Common myeloid progenitor, CD34-positive (primary cell): ENCODE results near the gene MTCH1.

Source experiments
- CTCF ChIA-PET: fragments of 350-600 bp; sonication (Branson Sonifier 250); formaldehyde crosslinking; loops from one replicate; lab custom pipeline; 2021; ENCODE audit warnings: antibody characterized with exemption; lab: Charles Lee
- POLR2A ChIA-PET: fragments of 350-600 bp; sonication (Branson Sonifier 250); formaldehyde crosslinking; loops from one replicate; lab custom pipeline; 2021; ENCODE audit warnings: antibody characterized with exemption; lab: Charles Lee
- DNase-seq, 3 donors: peaks; one replicate each; pipeline versions ENCODE4 v3.0.0 to v3.0.0-alpha.2; 2013
- H3K27ac ChIP-seq, 2 experiments: 1 replicate in 1 of 2; 2 replicates in 1 of 2; pipeline ENCODE4 v1.7.0; 2013; ENCODE audit warnings: inconsistent platforms in 2 of 2, low read length in 2 of 2, mild to moderate bottlenecking in 2 of 2, low read depth in 1 of 2, moderate library complexity in 1 of 2; ENCODE audit not compliant: severe bottlenecking in 2 of 2, insufficient read depth in 1 of 2, poor library complexity in 1 of 2
- H3K27me3 ChIP-seq, 5 experiments: replicated peaks in 2 of 5; 1 replicate in 3 of 5; 2 replicates in 2 of 5; pipeline versions ENCODE4 v1.6.1 to v1.7.0; 2013; ENCODE audit warnings: low read length in 4 of 5, mild to moderate bottlenecking in 2 of 5, moderate library complexity in 2 of 5, inconsistent platforms in 1 of 5; ENCODE audit not compliant: insufficient read depth in 5 of 5, control insufficient read depth in 4 of 5
- H3K36me3 ChIP-seq, 4 experiments: 1 replicate in 2 of 4; 2 replicates in 2 of 4; pipeline versions ENCODE4 v1.6.1 to v1.7.0; 2013; ENCODE audit warnings: low read length in 3 of 4, control low read depth in 1 of 4, mild to moderate bottlenecking in 1 of 4; ENCODE audit not compliant: control insufficient read depth in 4 of 4, insufficient read depth in 4 of 4
- H3K4me1 ChIP-seq, 4 experiments: 1 replicate in 3 of 4; 2 replicates in 1 of 4; pipeline versions ENCODE4 v1.6.1 to v1.7.1; 2013; ENCODE audit warnings: low read length in 3 of 4, mild to moderate bottlenecking in 3 of 4, control low read depth in 1 of 4, inconsistent platforms in 1 of 4, moderate library complexity in 1 of 4; ENCODE audit not compliant: control insufficient read depth in 4 of 4, insufficient read depth in 4 of 4; ENCODE audit errors: control extremely low read depth in 1 of 4
- H3K4me3 ChIP-seq, 7 experiments: 1 replicate in 4 of 7; 2 replicates in 3 of 7; pipeline versions ENCODE4 v1.5.1 to v1.7.0; 2013; ENCODE audit warnings: mild to moderate bottlenecking in 7 of 7, low read length in 6 of 7, moderate library complexity in 6 of 7, inconsistent platforms in 2 of 7, low read depth in 2 of 7, control low read depth in 1 of 7; ENCODE audit not compliant: insufficient read depth in 4 of 7, control insufficient read depth in 1 of 7; ENCODE audit errors: extremely low read depth in 1 of 7
- H3K9me3 ChIP-seq, 5 experiments: 1 replicate in 4 of 5; 2 replicates in 1 of 5; pipeline versions ENCODE4 v1.6.1 to v1.7.1; 2013; ENCODE audit warnings: low read length in 4 of 5, mild to moderate bottlenecking in 2 of 5, inconsistent platforms in 1 of 5, low read depth in 1 of 5, moderate library complexity in 1 of 5; ENCODE audit not compliant: control insufficient read depth in 4 of 5, insufficient read depth in 2 of 5; ENCODE audit errors: control extremely low read depth in 1 of 5
- WGBS: methylation state at CpG from one replicate; pipeline ENCODE4 v1.1.5; 2013; ENCODE audit not compliant: insufficient coverage; 5-methylcytosine and 5-hydroxymethylcytosine counted together

MTCH1 gene

GRCh38 chr6:36970892-36971842, 14.8 kb downstream of the MTCH1 start:
- no peaks in the 10 kb centered on the region for H3K4me1 ChIP-seq
- H3K9me3 ChIP-seq = no peaks in the 10 kb centered on the region
- CTCF ChIA-PET = interaction anchor here (1.4 to 4.8 kb wide), 2 partner anchors 9 to 86 kb away, joined by 3 to 21 read pairs; no protein-coding TSS in a partner anchor
- H3K36me3 ChIP-seq = peaks cover 23 to 96% (median 75%) of the 10 kb centered on the region in 4 experiments
- 96% methylated on average over 13 of the region's 17 CpGs for WGBS
- no peak overlapping the region for H3K27ac ChIP-seq
- no peaks in the 10 kb centered on the region for H3K27me3 ChIP-seq
- DNase-seq = no peak
- H3K4me3 ChIP-seq = no peak overlapping the region
- POLR2A ChIA-PET = interaction anchor here (0.6 kb wide), 1 partner anchor 323 kb away, joined by 4 read pairs; no protein-coding TSS in a partner anchor

GRCh38 chr6:36969988-36970891, 15.8 kb downstream of the MTCH1 start:
- H3K27me3 ChIP-seq = no peaks in the 10 kb centered on the region
- WGBS = 94% methylated on average over 14 of the region's 17 CpGs
- H3K4me3 ChIP-seq = no peak overlapping the region
- H3K36me3 ChIP-seq = peaks cover 21 to 87% (median 68%) of the 10 kb centered on the region in 4 experiments
- no peak for DNase-seq
- no peaks in the 10 kb centered on the region for H3K4me1 ChIP-seq
- H3K27ac ChIP-seq = no peak overlapping the region
- POLR2A ChIA-PET = no interaction called here
- no peaks in the 10 kb centered on the region for H3K9me3 ChIP-seq
- CTCF ChIA-PET = interaction anchor here (1.4 to 4.8 kb wide), 3 partner anchors 10 to 85 kb away, joined by 3 to 21 read pairs (median 3); no protein-coding TSS in a partner anchor

GRCh38 chr6:36969240-36969691, 16.7 kb downstream of the MTCH1 start:
- WGBS = 90% methylated on average over 10 of the region's 14 CpGs
- Histone ChIP-seq H3K27me3 (no peaks in the 10 kb centered on the region), H3K36me3 (peaks cover 17 to 77% (median 60%) of the 10 kb centered on the region in 4 experiments), H3K27ac (no peak overlapping the region), H3K4me1 (peaks cover 2 to 10% (median 9%) of the 10 kb centered on the region in 4 experiments), H3K4me3 (no peak overlapping the region), H3K9me3 (no peaks in the 10 kb centered on the region)
- POLR2A ChIA-PET = no interaction called here
- CTCF ChIA-PET = interaction anchor here (1.5 to 4.8 kb wide), 2 partner anchors 11 kb away, joined by 3 to 21 read pairs; no protein-coding TSS in a partner anchor
- DNase-seq = no peak

- H3K9me3 ChIP-seq = no peaks in the 10 kb centered on the region
- ChIA-PET POLR2A (no interaction called here), CTCF (interaction anchor here (1.5 to 4.8 kb wide), 2 partner anchors 10 to 12 kb away, joined by 3 to 21 read pairs; no protein-coding TSS in a partner anchor)
- peaks cover 17 to 69% (median 56%) of the 10 kb centered on the region in 4 experiments for H3K36me3 ChIP-seq
- H3K4me1 ChIP-seq = peaks cover 3 to 18% (median 17%) of the 10 kb centered on the region in 4 experiments
- H3K27ac ChIP-seq = no peak overlapping the region
- no peak for DNase-seq
- no peak overlapping the region for H3K4me3 ChIP-seq
- WGBS = 95% methylated on average over 14 of the region's 16 CpGs
- no peaks in the 10 kb centered on the region for H3K27me3 ChIP-seq
Measured at GRCh38 chr6:36968266-36968977, 17.6 kb downstream of the MTCH1 start.

- Histone ChIP-seq H3K27me3 (no peaks in the 10 kb centered on the region), H3K4me3 (no peak overlapping the region), H3K27ac (no peak overlapping the region), H3K36me3 (peaks cover 17 to 62% (median 52%) of the 10 kb centered on the region in 4 experiments), H3K9me3 (no peaks in the 10 kb centered on the region), H3K4me1 (peaks cover 3 to 23% (median 22%) of the 10 kb centered on the region in 4 experiments)
- POLR2A ChIA-PET = no interaction called here
- CTCF ChIA-PET = interaction anchor here (2.3 kb wide), 1 partner anchor 13 kb away, joined by 10 read pairs; no protein-coding TSS in a partner anchor
- 100% methylated on average over 4 of the region's 4 CpGs for WGBS
- DNase-seq = no peak
Measured at GRCh38 chr6:36967757-36968156, 18.2 kb downstream of the MTCH1 start.

GRCh38 chr6:36967301-36967700, 18.7 kb downstream of the MTCH1 start:
- no peaks in the 10 kb centered on the region for H3K9me3 ChIP-seq
- H3K27ac ChIP-seq = no peak overlapping the region
- DNase-seq = no peak
- peaks cover 14 to 58% (median 48%) of the 10 kb centered on the region in 4 experiments for H3K36me3 ChIP-seq
- no CpG with 5 or more reads among the region's 3 CpGs for WGBS
- ChIA-PET CTCF (interaction anchor here (0.9 to 2.3 kb wide), 3 partner anchors 14 to 51 kb away, joined by 3 to 10 read pairs (median 5); no protein-coding TSS in a partner anchor), POLR2A (no interaction called here)
- peaks cover 0 to under 1% (median 0%) of the 10 kb centered on the region in 5 experiments for H3K27me3 ChIP-seq
- H3K4me1 ChIP-seq = peaks cover 3 to 24% (median 22%) of the 10 kb centered on the region in 4 experiments
- H3K4me3 ChIP-seq = no peak overlapping the region
